HG03139 (cell line): ENCODE measurements around the gene SPRED2.
A peak's percentile ranks its signal among the peaks of the same experiment; 100 is the strongest.

Experiments used
- ATAC-seq: cut with Tn5 transposase; IDR thresholded peaks from one replicate; pipeline ENCODE4 v1.9.1; 2021; ENCODE audit not compliant: unreplicated experiment

SPRED2 gene

DNA sequence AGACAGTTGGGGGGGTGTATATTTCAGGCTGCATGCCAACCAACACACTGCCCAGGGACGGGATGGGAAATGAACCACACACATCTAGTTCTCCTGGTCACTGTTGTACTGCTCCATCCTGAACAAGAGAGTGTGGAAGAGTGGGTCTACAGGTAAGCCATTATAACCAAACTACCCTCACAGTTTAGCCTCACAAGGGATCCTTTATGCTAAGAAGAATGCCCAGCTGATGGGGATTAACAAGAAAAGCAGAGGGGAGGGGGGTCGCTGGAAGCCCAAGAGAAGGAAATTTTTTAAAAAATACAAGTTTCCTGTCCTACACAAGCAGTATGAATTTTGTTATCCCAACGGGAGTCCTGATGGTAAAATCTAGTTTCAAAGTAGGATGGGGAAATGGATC is 16.1 kb downstream of the SPRED2 start:
- ATAC-seq: no peak

DNA sequence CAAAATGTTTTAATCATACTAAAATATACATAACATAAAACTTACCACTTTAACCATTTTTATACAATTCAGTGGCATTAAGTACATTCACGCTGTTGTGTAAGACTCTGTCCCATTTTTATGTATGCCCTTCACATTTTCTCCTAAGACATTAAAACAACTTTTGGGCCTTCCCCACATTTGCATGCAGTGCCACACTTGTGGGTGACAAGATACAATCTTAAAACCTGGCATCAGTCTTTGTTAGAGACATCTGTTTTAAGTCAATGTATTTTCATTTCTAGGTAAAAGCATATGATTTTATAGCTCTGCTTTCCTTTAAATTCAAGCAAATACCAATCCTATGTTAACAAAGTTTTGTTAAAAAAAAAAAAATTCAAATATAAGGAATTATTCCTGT is 17.3 kb downstream of the SPRED2 start:
- no peak for ATAC-seq

DNA sequence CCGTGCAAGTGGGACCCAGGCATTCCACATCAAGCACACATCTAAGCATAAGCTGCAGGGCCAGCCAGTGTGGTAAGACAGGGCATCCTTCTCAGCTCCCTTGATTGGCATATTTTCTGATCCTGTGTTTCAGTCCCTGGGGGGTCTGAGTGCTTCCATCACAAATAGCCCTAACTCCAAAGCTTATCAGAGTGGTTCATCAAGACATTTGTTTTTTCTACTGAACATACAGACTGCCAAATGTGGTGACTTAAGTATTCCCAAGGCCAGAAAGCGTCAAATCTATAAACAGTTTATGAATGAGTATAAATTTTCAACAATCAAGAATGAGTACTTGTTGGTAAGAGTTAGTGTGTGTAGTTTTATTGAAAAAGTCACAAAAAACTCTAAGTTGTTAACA is 18.8 kb downstream of the SPRED2 start:
- no peak for ATAC-seq

DNA sequence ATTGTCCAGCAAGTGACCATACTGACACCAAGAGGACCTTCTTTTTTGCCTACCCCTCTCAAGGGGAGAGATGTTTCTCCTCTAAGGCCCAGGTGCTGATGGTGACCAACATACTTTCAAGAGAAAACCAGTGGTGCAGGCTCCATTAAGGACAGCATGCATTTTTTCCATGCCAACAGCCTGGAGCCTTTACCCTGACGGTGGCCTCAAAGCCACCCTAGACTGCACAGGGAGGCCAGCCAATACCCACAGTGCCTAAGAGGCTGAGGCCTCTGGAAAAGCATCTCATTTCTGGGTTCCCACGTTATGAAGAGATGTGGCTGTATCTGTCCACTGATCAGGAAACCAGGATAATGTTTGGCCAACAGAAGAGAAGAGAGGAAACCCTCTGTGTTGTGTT is 19.3 kb downstream of the SPRED2 start:
- no peak for ATAC-seq

DNA sequence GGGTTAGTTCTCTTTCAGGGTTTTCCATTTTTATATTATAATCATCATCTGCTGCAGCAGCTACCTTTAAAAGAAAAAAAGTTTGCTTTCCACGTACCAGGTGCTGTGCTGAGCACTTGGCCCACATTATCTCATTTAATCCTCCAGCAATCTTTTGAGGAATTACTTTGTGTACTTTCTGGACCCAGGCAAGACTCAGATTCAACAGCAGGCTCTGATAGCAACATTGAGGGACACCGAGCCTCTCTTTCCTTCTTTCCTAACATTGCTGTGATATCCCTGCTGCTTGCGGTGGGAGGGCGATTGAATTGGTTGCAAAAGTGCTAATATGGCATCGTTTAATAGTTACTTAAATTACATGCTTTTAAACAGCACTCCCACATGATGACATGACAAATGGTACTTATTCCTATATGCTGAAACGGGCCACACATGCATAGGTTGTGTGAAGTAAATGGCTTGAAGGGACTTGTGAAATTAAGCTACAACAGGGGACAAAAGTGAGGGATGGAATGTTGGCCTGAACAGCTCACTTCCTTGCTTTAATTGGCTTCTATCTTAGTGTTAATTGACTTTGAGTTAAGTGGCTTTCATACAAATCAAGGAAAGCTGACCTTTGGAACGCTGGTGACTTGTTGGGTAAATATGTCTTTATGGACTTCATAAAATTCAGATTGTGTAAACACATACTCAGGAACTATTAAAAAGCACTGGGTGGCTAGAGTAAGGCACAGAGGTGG is 21.2 kb downstream of the SPRED2 start:
- ATAC-seq: no peak

DNA sequence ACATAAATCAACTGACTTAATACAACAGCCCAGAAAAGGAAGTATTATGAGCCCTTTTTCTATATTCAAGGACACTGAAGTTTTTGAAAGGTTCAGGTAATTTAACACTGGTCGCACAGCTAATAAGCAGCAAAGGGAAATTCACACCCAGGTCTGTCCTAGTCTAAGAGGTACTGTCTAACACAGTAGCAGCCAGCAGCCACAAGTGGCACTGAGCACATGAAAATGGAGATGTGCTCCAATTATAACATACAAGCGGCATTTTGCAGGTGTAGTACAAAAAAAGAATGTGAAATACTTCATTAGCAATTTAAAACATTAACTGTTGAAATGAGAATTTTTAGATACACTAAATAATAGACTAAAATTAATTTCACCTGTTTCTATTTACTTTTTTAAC is 23.4 kb downstream of the SPRED2 start:
- ATAC-seq: no peak

DNA sequence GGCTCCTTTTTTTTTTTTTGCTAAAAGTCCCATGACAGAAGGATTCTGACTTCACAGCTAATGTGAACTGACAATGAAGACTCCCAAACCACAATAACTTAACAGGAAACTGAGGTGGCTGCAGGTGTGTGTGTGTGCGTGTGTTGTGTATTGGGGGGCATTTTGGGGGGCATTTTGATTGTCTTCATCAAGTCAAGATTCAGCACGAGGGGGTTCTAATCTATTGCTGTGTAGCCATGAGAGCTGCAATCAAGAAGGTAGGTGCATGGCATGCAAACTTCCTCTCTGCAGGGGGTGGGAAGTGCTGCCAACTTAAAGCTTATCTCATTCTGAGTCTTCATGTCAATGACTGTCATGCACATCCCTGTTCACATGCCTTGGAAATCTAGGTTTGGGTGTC is 25.2 kb downstream of the SPRED2 start:
- no peak for ATAC-seq

DNA sequence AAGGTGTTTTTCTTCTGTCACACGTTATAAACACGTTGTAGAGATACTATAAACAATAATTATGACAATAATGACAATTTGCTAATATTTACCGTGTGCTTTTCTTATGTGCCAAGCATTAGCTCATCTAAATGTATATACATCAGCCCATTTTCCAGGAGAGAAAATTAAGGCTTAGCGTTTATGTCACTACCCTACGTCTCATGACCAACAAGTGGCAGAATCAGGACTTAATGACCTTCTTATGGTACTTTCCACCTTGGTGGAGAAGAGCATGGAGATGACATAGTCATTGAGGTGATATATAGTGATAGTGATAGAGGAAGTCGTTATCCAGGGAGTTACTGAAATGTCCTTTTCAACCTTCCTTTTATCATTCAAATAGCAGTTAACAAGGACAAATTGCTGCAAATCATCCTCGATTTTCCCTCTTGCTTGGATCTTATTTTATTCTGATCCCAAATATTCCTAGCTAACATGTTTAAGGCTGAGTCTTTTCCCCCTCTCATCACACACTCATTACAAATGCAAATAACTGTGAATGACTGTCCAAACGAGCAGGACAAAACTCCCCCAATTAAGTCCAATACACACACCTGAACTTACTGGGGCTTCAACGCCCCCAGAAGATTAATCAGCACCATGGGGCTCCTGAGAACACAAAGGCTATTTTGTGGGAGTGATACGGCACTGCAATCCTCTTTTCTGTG is 27.3 kb downstream of the SPRED2 start:
- no peak for ATAC-seq

DNA sequence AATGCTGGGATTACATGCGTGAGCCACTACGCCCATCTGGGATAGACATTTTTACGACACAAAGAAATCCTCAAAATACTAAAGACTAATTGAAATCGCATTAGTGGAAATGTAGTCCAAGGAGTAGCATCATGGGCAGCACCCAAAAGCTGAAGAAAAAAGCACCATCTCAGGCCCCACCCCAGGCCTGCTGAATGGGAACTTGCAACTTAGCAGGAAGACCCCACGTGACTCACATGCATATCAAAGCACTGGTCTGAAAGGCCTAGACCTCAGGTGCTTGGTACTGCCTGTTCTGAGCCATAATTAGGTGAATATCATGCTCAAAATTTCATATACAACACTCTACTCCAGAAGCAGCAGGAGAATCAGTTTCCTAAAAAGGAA is 28.9 kb downstream of the SPRED2 start:
- no peak for ATAC-seq

DNA sequence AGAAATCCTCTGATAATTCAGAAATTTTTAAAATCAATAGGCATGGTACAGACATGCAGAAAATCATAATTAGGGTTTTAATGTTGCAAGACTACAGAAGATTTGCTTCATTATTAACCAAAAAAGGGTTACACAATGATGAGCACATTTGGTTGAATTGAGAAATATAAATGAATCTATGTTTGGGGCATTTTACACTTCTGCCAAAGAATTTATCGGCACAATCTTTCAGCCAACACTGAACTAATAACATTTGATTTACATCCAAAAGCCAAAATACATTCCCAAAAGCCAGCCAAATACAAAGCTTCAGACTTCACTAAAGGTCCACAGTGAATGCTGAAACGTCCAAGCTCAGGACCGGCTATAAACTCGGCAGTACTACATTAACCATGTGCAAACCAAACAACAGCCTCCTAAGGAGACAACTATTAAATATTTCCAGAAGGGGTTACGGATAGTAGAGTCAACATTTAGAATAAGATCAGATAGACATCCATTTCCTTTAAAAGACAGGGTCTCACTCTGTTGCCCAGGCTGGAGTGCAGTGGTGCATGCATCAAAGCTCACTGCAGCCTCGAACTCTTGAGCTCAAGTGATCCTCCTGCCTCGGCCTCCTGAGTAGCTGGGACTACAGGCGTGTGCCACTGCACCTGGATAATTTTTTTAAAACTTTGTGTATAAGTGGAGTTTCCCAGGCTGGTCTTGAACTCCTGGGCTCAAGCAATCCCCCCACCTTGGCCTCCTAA is 29.4 kb downstream of the SPRED2 start:
- no peak for ATAC-seq

DNA sequence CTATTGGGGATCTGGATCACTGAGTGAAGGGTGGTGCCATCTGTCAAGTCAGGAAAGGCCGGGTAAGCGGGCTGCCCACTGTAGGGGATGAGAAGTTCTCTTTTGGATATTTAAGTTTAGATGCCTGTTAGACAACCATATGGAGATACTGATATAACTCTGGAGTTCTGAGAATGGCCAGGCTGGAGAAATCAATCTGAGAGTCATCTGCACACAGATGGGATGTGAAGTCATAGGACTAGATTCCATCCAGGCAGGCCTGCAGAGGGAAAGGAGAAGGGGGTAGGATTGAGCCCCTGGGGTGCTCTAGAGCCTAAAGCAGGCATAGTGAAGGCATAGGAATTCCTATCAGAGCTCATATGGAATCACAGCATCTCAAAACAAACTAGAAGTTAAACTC is 30.1 kb downstream of the SPRED2 start:
- ATAC-seq: no peak

DNA sequence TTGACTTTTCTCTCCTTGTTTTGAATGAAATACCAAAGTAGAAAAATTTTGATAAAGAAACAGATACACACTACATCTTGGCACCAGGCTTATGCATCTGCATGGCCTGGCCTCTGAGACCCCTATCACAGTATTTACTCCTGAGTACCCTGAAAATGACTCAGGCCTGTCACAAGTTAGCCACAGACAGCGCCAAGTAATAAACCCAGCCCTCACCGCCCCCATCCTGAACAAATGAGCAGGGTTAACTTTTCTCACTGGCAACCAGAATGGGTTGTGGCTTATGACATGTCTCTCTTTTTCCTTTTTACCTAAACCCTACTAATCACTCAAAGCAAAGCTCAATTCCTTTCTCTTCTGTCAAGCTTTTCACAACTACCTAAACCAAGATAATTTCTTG is 35.3 kb downstream of the SPRED2 start:
- no peak for ATAC-seq

DNA sequence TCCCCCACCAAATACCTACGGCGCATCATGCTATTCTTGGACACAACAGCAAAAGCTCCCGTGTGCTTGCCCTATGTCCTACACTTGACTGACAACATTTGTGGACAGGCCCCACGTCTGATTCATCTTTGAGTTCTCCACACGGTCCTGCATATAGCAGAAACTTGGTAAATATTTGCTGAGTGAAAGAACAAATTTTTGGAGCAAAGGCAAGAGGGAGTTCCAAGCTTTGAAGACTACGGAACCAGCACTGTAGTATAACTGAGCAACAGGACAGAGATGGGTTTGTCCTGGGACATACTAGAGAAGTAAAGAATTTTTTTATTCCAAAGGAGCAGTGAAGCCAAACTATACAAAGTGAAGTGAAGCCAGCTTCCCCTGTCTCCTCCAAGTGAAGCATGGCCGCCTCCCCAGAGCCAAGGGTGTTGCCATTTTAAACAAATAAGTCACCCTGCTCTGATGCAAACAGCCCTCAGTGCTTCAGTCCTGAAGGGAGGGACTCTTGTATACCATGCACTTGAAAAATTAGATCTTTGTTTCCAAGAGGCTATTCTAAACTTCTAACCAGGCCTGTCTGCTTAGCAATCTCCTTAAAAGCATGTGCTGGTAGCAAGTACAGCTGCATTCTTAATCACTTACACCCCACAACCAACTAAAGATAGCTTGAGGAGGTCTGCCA is 35.9 kb downstream of the SPRED2 start:
- no peak for ATAC-seq

DNA sequence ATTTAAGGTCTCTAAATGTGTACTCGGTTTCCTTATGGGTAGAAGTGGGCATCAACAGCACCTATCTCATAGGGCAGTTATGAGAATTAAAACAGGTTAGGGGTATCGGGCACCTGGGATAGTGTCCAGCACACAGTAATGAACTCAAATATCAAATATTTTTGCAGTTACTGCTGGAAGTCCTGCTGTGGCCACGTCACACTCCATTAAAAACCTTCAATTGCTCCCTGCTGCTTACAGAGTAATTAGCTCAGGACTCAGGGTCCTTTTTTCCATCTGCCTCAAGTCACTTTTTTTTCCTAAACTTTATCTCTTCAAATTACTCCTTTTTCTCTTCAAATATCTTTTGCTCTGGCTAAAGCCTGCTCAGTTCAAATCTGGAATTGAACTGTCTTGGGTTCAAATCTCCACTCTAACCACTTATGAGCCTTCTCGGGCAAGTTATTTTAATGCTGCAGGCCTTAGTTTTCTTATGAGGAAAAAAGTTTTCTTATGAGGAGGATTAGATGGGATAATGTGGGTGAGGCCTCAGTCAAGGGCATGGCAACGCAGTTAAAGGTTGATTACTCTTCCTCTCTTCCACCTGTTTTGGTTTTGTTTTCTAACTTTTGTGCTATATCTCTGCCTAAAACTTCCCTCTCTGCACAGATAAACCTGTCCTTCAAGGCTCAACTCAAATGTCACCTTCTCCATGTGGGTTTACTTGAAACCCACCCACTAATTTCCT is 36.6 kb downstream of the SPRED2 start:
- no peak for ATAC-seq

DNA sequence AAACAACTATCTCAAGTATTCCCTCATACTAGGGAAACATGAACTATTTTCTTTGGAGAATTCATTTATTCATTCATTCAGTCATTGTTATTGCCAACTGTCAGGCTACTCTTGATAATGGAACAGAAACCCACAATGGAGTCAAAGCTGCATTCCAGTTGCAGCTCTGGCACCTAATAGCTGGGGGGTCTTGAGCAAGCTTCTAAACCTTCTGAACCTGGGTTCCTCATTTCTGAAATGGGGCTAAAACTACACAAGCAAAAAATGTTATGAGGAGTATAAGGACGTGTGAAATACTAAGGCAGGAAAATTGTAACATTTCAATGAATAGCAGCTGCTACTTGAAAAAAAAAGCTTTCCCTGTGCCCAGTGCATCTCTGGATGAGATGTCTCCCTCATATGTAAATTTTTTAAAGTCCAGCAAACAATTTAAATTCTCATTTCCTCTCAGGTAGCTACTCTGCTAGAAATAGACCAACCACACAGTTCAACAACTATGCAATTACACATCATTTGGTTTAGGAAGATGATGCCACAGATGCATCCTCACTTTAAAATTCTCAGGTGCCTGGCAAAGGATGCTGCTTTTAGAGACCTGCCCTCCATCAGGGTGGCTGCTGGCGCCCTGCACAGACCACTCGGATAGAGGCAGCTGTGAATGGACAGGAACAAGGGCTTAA is 38.5 kb downstream of the SPRED2 start:
- no peak for ATAC-seq

DNA sequence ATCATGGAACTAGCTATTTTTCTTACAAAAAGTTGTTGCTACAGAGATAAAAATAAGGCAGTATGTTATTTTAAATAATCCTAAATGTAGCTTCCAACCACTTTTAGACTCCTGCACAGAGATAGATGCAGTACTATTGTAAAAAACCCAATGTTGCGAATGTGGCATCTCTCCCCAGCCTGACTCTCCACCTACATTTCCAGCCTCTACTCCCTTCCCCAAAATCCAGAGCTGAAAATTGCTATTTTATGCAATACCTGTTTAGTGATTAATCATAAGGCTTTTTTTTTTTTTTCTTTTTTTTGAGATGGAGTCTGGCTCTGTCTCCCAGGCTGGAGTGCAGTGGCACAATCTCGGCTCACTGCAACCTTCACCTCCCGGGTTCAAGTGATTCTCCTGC is 39.4 kb downstream of the SPRED2 start:
- ATAC-seq: no peak

DNA sequence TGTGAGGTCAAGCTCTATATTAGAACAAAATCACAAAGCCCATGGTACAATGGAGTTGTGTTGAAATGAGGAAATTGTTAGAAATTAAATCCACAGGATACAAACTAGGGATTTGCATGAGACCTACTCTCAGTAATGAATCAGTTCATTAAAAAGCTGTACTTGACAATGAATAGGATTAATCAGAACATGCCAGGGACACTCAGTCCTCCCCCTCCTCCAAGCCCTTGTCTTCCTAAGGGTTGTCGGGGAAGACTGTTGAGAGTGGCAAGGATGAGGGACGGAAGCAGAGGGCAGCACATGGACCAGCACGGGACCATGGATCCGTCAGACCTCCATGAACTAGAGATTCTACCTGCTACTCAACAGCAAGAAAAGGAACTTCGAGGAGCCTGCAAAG is 39.8 kb downstream of the SPRED2 start:
- no peak for ATAC-seq

DNA sequence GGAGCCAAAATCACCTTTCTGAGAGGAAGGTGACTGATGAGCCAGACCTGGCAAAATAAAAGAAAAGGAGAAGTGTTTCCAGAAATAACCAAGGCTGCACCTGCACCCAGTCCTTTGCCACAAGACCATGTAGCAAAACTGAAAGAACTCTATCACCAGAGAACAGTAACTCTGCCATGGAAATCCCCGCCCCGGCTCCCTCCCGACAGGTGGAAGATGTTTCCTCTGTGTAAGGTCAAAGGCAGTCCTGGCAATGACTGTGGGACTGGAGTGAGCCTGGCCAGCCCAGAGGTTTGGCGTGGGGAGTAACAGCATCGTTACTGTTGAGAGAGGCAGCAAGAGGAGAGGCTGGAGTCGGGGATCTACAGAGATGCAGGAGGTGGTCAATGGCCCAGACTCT is 42.3 kb downstream of the SPRED2 start:
- peak; percentile 66 for ATAC-seq

DNA sequence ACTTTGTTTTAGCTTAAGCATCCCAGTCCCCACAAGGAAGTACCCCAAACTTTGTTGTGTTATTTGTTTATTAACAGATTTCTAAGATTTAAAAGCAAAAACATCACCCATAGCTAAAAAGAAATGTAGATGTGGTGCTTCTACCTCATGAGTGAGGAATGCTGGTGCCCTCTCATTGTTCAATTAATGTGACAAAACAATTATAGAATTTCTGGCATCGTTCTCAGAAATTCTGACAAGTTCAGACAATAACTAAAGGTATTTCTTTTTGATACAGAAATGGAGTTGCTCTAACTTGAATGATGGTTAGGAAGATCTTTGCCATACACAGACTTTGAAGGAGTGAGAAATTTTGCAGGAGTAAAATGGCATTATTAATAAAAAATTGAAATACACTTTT is 42.9 kb downstream of the SPRED2 start:
- no peak for ATAC-seq

DNA sequence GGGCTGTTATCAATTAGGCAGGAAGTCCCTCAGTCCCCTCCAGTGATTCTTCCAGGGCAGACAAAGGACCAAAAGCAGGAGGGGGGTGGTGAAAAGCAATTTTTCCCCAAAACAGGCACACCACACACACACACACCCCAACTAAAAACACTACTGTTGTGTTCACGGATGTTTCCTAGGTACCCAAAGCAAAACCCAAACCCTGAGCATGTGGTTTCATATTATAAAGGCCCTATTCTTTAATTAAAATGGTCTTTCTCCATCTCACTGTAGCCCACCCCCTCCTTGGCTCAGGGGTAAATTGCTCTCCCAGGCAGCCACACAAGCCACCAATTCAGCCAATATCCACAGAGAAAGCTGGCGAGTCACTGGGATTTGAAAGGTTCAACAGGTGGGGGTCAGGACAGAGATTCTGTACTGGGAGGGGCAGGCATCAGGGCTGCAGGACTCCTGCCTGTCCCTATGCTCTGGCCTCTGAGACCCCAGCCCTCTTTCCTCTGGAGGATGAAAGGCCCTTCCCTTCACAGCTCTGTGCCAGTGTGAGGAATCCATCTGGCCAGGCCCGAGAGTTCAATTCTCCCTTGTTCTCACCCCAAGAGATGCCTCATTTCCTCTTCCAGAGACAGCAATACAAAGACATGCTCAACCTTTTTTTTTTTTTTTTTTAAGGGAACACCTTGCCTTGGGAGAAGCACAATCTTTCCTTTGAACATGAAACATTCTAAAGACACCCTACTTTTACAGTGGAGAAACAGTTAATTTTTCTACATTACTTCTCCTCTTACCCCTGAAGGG is 43.6 kb downstream of the SPRED2 start:
- ATAC-seq: no peak
